CD4-positive, alpha-beta T cell treated with Interleukin-17A for 4 hours (primary cell): ENCODE measurements around the gene TNFAIP8.

ENCODE experiments used
- DNase-seq: peaks from one replicate; pipeline ENCODE4 v3.0.0-alpha.2; 2020; ENCODE audit warnings: mixed read lengths

The TNFAIP8 gene

GRCh38 chr5:119371146-119371545, 15.3 kb downstream of the TNFAIP8 start:
- DNase-seq: no peak

GRCh38 chr5:119373449-119373858, 17.6 kb downstream of the TNFAIP8 start:
- no peak for DNase-seq

- no peak for DNase-seq
Measured at GRCh38 chr5:119374901-119375300, 19.1 kb downstream of the TNFAIP8 start.

GRCh38 chr5:119377066-119377465, 21.2 kb downstream of the TNFAIP8 start:
- DNase-seq: no peak

GRCh38 chr5:119378075-119378700, 22.4 kb downstream of the TNFAIP8 start:
- DNase-seq: no peak

GRCh38 chr5:119379096-119379495, 23.3 kb downstream of the TNFAIP8 start:
- no peak for DNase-seq

- DNase-seq: no peak
Measured at GRCh38 chr5:119379942-119380547, 24.2 kb downstream of the TNFAIP8 start.

- no peak for DNase-seq
Measured at GRCh38 chr5:119382169-119382568, 26.4 kb downstream of the TNFAIP8 start.

GRCh38 chr5:119383008-119383407, 27.2 kb downstream of the TNFAIP8 start:
- DNase-seq: no peak

GRCh38 chr5:119385136-119385535, 29.3 kb downstream of the TNFAIP8 start:
- DNase-seq: no peak

- no peak for DNase-seq
Measured at GRCh38 chr5:119385536-119386128, 29.8 kb downstream of the TNFAIP8 start.

GRCh38 chr5:119386596-119387344, 31.0 kb downstream of the TNFAIP8 start:
- no peak for DNase-seq

GRCh38 chr5:119387945-119388618, 32.3 kb downstream of the TNFAIP8 start:
- DNase-seq: no peak

GRCh38 chr5:119388619-119389190, 32.9 kb downstream of the TNFAIP8 start:
- DNase-seq: no peak

- DNase-seq: no peak
Measured at GRCh38 chr5:119389288-119390030, 33.6 kb downstream of the TNFAIP8 start.

GRCh38 chr5:119390404-119390803, 34.6 kb downstream of the TNFAIP8 start:
- DNase-seq: no peak

GRCh38 chr5:119393201-119393691, 37.4 kb downstream of the TNFAIP8 start:
- DNase-seq: no peak

- no peak for DNase-seq
Measured at GRCh38 chr5:119393746-119394145, 37.9 kb downstream of the TNFAIP8 start.

GRCh38 chr5:119395080-119395836, 39.4 kb downstream of the TNFAIP8 start:
- DNase-seq: no peak

GRCh38 chr5:119396030-119396664, 40.3 kb downstream of the TNFAIP8 start:
- DNase-seq: no peak
